ENCODE data around the gene ADAMTS16.

The ADAMTS16 gene

GRCh38 chr5:5315068-5315980 lies 175.2 kb downstream of the ADAMTS16 start:
- no peak for DNase-seq (ENCODE audit: low read depth in 2 of 2)

DNA sequence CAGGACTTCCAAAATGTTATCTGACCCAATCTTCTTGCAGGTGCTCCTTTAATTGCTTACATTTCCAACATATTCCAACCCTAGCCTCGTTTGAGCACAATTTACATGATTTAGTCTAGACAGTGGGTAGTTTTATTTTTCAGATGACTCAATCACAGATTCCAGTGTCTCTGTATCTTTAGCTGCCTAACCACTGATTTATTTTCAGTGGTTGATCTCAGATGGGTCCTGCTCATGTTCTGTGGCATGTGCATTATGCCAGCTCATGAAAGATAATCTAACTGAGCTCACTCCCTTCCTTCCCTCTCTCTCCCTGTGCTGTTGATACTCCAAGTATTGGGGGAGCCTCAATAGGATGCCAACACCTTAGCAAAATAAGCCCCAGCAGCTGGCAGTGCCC lies 176.2 kb downstream of the ADAMTS16 start:
- DNase-seq (ENCODE audit: low read depth in 2 of 2): no peak

DNA sequence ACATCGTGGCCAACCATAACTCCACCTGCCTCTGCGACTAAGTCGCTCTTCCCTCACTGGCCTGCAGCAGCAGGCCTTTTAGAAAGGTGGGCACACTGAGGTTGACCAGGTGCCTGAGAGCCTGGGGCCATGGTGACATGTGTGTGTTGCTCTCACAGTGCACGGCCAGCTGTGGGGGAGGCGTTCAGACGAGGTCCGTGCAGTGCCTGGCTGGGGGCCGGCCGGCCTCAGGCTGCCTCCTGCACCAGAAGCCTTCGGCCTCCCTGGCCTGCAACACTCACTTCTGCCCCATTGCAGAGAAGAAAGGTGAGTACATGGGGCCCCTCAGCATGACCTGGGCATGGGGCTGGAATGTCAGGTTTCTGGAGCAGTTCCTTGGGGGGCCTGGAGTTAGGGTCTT lies 177.8 kb downstream of the ADAMTS16 start:
- DNase-seq (ENCODE audit: low read depth in 2 of 2): no peak

GRCh38 chr5:5318426-5319190 lies 178.5 kb downstream of the ADAMTS16 start:
- no peak for DNase-seq (ENCODE audit: low read depth in 2 of 2)

DNA sequence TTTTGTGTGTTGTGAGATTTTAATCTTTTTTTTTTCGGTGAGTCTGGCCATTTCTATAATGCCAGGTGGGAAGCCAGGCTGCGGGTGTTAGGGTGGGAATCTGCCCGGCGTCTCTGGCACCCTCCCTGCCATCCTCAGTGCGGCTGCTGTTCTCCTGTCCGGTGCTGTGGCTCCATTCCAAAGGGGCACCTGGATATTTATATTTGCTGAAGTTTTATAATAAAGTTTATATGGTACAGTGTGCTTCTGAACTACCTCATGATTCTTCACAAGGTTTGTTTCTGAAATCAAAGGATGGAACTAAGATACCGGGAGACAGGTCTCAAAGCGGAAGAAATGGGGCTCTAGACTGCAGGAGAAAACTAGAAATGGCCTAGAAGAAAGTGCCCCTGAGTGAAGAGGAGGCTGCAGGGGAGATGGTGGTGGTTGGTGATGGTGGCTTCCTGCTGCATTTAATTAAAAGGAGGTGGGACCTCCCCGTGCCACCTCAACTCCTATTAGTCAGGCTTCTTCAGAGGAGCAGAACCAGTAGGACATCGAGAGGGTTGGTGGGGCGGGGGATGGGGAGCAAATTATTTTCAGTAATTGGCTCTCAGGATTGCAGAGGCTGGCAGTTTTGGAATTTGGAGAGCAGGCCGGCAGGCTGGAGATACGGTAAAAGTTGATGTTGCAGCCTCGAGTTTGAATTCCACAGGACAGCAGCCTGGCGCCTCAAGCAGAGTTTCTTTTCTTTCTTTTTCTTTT lies 180.1 kb downstream of the ADAMTS16 start:
- no peak for DNase-seq (ENCODE audit: low read depth in 2 of 2)

GRCh38 chr5:5321137-5321536 lies 181.0 kb downstream of the ADAMTS16 start:
- no peak for DNase-seq (ENCODE audit: low read depth in 2 of 2)

DNA sequence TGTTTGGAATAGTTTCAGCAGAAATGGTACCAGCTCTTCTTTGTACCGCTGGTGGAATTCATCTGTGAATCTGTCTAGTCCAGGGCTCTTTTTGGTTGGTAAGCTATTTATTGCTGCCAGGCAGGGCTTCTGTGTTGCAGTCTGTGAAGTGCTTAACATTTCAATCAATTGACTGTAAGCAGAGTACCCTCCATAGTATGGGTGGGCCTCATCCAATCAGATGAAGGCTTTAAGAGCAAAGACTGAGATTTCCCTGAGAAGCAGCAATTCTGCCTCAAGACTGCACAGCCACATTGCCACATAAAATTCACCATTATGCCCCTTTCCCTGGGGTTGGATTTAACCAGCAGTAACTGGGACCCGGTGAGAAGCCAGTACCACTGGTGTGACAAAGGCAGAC lies 183.4 kb downstream of the ADAMTS16 start:
- DNase-seq (ENCODE audit: low read depth in 2 of 2): no peak

DNA sequence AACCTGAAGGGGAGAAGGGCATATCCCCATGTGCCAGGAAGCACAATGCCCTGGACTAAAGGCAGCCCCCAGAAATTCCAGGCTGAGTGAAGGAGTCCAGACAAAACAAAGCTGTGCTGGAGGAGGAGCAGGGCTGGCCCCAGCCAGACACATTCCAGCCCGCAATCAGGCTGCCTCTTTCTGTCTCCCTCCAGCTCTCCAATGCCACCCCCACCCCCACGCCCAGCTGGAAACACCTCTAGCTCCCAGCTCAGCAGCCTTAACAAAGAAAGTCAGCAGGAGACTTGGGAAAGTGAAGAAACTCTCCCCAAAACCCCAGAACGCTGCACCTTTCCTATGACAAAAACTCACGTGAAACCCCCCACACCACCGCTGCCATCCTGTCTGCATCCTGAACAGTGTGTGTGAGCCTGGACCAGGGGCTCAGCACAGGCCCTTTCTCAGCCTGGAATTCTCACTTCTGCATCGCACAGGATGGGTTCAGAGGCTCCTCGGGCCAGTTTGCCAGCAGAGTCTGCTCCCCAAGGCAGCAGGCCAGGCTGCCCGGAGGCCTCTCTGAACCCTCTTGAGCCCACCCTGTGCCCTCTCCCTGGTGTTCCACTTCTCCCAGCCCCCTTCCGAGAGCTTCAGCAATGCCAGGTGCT lies 186.1 kb downstream of the ADAMTS16 start:
- no peak for DNase-seq (ENCODE audit: low read depth in 2 of 2)

DNA sequence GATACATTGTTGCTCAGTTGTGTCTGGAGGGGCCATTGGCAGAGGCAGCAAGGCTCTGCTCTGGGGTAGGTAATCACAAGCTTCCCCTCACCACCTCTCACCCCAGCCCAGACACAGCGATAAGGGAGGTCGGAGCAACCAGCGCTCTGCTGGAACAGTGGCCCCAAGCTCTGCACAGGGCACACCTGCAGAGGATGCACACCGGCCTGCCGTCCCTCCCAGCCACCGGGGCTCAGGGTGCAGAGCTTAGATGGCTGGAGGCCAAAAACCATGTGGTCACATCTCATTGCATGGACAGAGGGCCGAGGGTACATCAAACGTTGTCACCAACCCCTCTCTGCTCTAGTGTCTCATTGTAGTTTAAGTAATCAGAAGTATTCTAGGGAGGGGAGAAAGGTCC lies 187.0 kb downstream of the ADAMTS16 start:
- no peak for DNase-seq (ENCODE audit: low read depth in 2 of 2)

DNA sequence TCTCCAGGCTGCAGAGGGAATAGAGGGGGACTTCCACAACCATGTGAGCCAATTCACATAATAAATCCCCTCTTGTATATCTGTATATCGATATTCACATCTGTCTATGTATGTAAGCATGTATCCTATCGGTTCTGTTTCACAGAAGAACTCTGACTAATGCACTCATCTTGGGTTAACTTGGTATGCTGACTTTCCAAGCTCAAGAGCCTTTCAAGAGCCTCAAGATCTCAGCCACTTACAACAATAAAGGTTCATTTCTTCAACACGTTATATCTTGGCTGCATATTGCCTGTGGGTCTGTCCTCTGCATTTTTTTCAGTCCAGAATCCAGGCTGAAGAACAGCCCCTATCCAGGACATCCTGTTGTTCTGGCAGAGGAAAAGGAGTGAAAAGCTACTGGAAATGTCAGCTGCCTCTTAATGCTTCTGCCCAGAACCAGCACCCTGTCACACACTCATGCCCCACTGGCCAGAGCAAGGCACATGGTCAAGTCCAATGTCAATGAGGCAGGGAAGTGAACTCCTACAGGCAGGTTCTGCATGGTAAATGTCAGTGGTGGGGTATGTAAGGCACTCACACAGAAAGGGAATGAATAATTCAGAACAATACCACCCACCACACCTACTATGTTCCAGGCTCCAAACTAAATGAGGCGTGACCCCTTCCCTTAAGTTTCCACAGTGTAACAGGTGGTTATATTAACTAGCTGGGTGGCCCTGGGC lies 190.8 kb downstream of the ADAMTS16 start:
- DNase-seq (ENCODE audit: low read depth in 2 of 2): no peak

DNA sequence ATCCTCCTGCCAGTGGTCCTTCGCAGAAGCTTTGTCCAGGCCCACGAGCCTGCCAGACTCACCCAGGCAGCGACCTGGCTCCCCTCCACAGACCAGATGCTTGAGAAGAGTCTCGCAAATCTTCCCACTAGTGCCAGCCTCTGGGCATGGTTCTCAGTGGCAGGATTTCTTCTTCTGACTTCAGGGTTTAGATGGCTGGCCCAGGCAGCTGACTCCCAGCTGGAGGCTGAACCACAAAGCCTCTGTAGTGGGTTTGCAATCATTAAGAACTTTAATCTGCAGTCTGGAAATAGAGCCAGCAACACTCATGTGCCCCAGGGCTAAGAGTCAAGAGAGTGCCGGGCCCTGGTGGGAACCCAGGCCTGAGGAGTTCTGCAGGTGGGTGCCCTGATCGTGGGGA lies 191.7 kb downstream of the ADAMTS16 start:
- DNase-seq (ENCODE audit: low read depth in 2 of 2): no peak

DNA sequence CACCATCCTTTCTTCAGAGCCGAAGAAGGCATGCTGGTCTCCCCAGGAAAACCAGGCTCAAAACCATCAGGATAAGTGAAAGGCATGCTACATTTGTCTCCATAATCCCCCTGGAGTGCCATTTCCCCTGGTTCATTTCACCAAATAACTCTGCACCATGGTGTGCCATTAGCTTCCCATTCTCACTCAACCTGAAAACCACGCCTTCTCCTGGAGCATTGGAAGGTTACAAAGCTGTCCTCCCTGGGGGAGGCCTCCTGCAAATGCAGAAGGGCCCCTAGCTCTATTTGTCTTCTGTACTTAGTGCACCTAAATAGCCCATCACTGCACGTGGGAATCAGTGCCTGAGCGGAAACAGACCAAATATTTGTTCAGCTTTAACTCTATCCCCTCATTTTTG lies 192.2 kb downstream of the ADAMTS16 start:
- no peak for DNase-seq (ENCODE audit: low read depth in 2 of 2)

DNA sequence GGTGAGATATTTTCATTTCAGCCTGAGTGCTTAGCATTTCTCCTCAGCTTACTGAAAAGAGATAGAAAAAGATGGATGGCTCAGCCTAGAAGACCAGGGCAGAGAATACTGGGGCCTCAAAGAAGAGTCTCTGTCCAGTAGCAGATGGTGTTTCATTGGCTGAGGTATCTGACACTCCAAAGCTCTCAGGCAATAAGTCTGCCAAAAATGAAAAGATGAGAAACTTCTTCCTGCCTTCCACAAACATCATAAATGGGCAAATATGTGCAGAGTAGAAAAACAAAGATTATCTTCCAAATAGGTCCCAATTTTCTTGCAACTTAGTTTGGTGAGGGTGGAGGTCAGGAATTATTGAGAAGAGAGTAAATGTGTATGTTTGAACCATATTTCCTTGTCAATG lies 195.0 kb downstream of the ADAMTS16 start:
- DNase-seq (ENCODE audit: low read depth in 2 of 2): no peak

- no peak for DNase-seq (ENCODE audit: low read depth in 2 of 2)
Measured at GRCh38 chr5:5335700-5336264, 195.7 kb downstream of the ADAMTS16 start.

GRCh38 chr5:5339257-5339656 lies 199.1 kb downstream of the ADAMTS16 start:
- DNase-seq (ENCODE audit: low read depth in 2 of 2): no peak

- DNase-seq (ENCODE audit: low read depth in 2 of 2): no peak
Measured at GRCh38 chr5:5340206-5340729, 200.1 kb downstream of the ADAMTS16 start.

GRCh38 chr5:5341531-5342292 lies 201.6 kb downstream of the ADAMTS16 start:
- DNase-seq (ENCODE audit: low read depth in 2 of 2): no peak

GRCh38 chr5:5342784-5343183 lies 202.7 kb downstream of the ADAMTS16 start:
- DNase-seq (ENCODE audit: low read depth in 2 of 2): no peak

- no peak for DNase-seq (ENCODE audit: low read depth in 2 of 2)
Measured at GRCh38 chr5:5343568-5343967, 203.4 kb downstream of the ADAMTS16 start.

Data from stimulated activated CD8-positive, alpha-beta memory T cell treated with anti-CD3 and anti-CD28 coated beads, Interleukin-7, amount 100 ng/mL, for 1 hour (primary cell).